ENCODE data around the gene LRBA.

LRBA gene

DNA sequence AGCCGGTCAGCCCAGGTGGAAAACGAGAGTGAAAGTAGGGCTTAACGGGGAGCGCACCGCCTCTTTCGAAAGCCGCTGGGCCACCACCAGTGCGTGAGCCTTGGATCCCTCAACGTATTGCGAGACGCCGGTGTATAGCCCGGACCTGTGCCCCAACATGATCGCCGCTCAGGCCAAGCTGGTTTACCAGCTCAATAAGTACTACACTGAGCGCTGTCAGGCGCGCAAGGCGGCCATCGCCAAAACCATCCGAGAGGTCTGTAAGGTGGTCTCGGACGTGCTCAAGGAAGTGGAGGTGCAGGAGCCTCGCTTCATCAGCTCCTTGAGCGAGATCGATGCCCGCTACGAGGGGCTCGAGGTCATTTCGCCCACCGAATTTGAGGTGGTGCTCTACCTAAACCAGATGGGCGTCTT lies 432.2 kb downstream of the LRBA start:
- no peaks in the 10 kb centered on the region for H3K36me3 ChIP-seq (ENCODE audit: control insufficient read depth in 2 of 2, insufficient read depth in 2 of 2, low read length in 2 of 2)
- peaks cover 0 to 8% of the 10 kb centered on the region in 2 donors for H3K27me3 ChIP-seq (ENCODE audit: control insufficient read depth in 1 of 2, insufficient read depth in 2 of 2, low read length in 2 of 2)
- peak overlapping the region in 1 of 2 donors; percentile 58 for H3K9ac ChIP-seq (ENCODE audit: low read length in 2 of 2)
- H3K4me3 ChIP-seq (ENCODE audit: low read length in 2 of 2) = peak overlapping the region; percentile 69 to 74
- peaks cover 0 to 4% of the 10 kb centered on the region in 2 donors for H3K9me3 ChIP-seq (ENCODE audit: control insufficient read depth in 2 of 2, low read length in 2 of 2)
- H3K4me1 ChIP-seq (ENCODE audit: control insufficient read depth, insufficient read depth, low read length) = peaks cover 3% of the 10 kb centered on the region
- H3K27ac ChIP-seq (ENCODE audit: low read length) = peak overlapping the region; percentile 25

DNA sequence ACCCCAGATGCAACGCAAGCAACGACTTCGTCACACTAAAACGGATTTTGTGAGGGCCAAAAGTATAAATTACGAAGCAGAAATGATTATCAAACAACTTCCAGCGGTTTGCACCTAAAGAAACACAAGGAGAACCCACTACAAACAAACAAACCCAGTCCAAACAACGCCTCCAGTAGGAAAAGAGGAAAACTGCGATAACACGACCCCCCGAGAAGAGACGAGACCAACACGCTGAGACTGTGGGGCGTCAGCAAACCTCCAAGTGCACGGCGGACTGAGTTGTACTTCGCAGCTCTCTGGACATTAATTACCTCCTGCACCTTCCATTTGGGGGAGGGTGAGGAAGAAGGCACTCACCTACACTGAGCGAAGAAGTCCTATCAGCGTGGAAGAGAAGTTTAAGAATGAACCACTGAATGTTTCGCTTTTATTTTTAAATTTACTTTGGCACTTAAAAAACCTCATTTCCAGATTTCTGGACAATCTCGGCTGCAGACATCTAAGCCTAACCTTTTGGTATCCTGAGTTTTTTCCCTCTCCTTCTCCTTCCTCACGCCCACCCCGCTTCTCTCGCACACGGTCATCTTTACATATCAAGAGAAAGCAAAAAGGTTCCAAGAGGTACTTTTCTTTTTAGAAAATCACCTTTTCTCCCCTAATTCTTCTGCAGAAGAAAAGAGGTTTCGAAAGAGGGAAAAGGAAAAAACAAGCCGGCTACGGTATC lies 432.8 kb downstream of the LRBA start, which contains the start of gene MAB21L2:
TSS of gene MAB21L2 (plus strand) at position 6 of the 727 bp plus-strand sequence. CDS start 879 bp downstream, outside the sequence.
- Histone ChIP-seq H3K27me3 (ENCODE audit: control insufficient read depth in 1 of 2, insufficient read depth in 2 of 2, low read length in 2 of 2) (peaks cover 0 to 8% of the 10 kb centered on the region in 2 donors), H3K9me3 (ENCODE audit: control insufficient read depth in 2 of 2, low read length in 2 of 2) (peaks cover 0 to 4% of the 10 kb centered on the region in 2 donors), H3K36me3 (ENCODE audit: control insufficient read depth in 2 of 2, insufficient read depth in 2 of 2, low read length in 2 of 2) (no peaks in the 10 kb centered on the region), H3K4me1 (ENCODE audit: control insufficient read depth, insufficient read depth, low read length) (peaks cover 3% of the 10 kb centered on the region), H3K4me3 (ENCODE audit: low read length in 2 of 2) (peak within 1 kb of the TSS; percentile 69 to 74), H3K27ac (ENCODE audit: low read length) (peak within 1 kb of the TSS; percentile 25), H3K9ac (ENCODE audit: low read length in 2 of 2) (peak within 1 kb of the TSS in 1 of 2 donors; percentile 58)

DNA sequence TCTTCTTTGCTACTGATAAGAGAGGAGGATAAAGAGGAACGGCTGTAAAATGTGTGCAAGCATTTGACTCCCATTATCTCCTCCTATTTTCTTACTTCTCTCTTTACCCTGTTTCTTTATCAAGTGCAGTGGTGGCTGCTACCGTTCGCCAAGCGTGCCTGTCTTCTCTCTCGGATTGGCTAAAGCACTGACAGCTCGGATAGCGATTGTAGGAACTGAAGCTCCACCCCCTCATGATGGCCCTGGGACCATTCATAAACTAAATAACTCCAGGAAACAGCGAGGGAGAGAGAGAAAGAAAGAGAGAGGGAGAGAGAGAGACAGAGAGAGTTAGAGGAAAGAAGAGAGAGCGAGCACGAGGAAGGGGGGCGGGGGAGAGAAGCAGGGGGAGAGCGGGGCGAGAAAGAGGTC lies 433.4 kb downstream of the LRBA start:
- no peak overlapping the region for H3K9ac ChIP-seq (ENCODE audit: low read length in 2 of 2)
- peaks cover 3% of the 10 kb centered on the region for H3K4me1 ChIP-seq (ENCODE audit: control insufficient read depth, insufficient read depth, low read length)
- peaks cover 0 to 4% of the 10 kb centered on the region in 2 donors for H3K9me3 ChIP-seq (ENCODE audit: control insufficient read depth in 2 of 2, low read length in 2 of 2)
- H3K36me3 ChIP-seq (ENCODE audit: control insufficient read depth in 2 of 2, insufficient read depth in 2 of 2, low read length in 2 of 2) = no peaks in the 10 kb centered on the region
- H3K4me3 ChIP-seq (ENCODE audit: low read length in 2 of 2) = no peak overlapping the region
- no peak overlapping the region for H3K27ac ChIP-seq (ENCODE audit: low read length)
- peaks cover 0 to 8% of the 10 kb centered on the region in 2 donors for H3K27me3 ChIP-seq (ENCODE audit: control insufficient read depth in 1 of 2, insufficient read depth in 2 of 2, low read length in 2 of 2)

DNA sequence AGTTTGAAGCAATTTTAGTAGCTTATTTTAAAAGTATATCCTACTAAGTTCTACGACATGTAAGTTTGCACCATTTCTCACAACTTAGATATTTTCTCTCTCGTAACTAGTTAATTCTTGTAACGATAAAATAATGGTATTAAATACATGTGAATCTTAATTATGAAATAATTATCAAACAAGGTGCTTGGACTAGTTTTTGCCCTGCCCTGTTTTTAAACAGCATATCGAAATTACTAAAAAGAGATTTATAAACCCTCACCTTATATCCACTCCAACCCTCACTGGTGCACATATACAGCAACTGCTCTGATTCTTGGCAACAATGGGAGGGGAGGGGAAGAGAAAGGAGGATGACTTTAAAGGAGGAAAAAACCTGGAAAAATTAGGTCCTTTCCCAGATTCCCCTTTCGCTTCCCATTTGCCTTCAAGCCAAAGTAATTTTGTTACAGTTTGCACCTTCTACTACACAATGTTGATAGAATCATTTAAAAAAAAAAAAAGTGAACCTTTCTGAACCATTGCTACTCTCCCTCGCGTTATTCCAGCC lies 434.0 kb downstream of the LRBA start:
- H3K9ac ChIP-seq (ENCODE audit: low read length in 2 of 2) = no peak overlapping the region
- H3K4me3 ChIP-seq (ENCODE audit: low read length in 2 of 2) = no peak overlapping the region
- H3K4me1 ChIP-seq (ENCODE audit: control insufficient read depth, insufficient read depth, low read length) = peaks cover 3% of the 10 kb centered on the region
- peaks cover 0 to 4% of the 10 kb centered on the region in 2 donors for H3K9me3 ChIP-seq (ENCODE audit: control insufficient read depth in 2 of 2, low read length in 2 of 2)
- peaks cover 0 to 8% of the 10 kb centered on the region in 2 donors for H3K27me3 ChIP-seq (ENCODE audit: control insufficient read depth in 1 of 2, insufficient read depth in 2 of 2, low read length in 2 of 2)
- no peak overlapping the region for H3K27ac ChIP-seq (ENCODE audit: low read length)
- no peaks in the 10 kb centered on the region for H3K36me3 ChIP-seq (ENCODE audit: control insufficient read depth in 2 of 2, insufficient read depth in 2 of 2, low read length in 2 of 2)

DNA sequence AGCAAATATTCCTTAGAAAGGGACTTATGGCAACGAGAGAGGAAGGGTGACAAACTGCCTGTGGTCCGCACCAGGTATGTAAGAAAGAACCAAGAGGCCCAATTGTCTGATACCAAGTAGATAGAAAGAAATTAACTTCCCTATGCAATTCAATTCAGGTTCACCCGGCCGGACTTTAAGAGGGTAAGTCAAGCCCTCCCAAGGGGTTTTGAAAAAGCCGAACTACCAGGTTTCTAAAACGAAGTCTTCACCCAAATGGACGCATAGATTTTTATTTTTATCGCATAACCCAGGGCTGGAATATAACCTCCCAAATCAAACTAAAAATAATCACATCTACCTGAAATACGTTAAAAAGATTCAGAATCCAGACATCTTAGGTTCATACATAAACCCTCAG lies 434.8 kb downstream of the LRBA start:
- peaks cover 0 to 4% of the 10 kb centered on the region in 2 donors for H3K9me3 ChIP-seq (ENCODE audit: control insufficient read depth in 2 of 2, low read length in 2 of 2)
- peak overlapping the region in 1 of 2 donors; percentile 40 for H3K9ac ChIP-seq (ENCODE audit: low read length in 2 of 2)
- H3K27ac ChIP-seq (ENCODE audit: low read length) = peak overlapping the region; percentile 55
- no peaks in the 10 kb centered on the region for H3K36me3 ChIP-seq (ENCODE audit: control insufficient read depth in 2 of 2, insufficient read depth in 2 of 2, low read length in 2 of 2)
- peaks cover 0 to 8% of the 10 kb centered on the region in 2 donors for H3K27me3 ChIP-seq (ENCODE audit: control insufficient read depth in 1 of 2, insufficient read depth in 2 of 2, low read length in 2 of 2)
- H3K4me1 ChIP-seq (ENCODE audit: control insufficient read depth, insufficient read depth, low read length) = peaks cover 3% of the 10 kb centered on the region
- H3K4me3 ChIP-seq (ENCODE audit: low read length in 2 of 2) = peak overlapping the region; percentile 26 to 54

DNA sequence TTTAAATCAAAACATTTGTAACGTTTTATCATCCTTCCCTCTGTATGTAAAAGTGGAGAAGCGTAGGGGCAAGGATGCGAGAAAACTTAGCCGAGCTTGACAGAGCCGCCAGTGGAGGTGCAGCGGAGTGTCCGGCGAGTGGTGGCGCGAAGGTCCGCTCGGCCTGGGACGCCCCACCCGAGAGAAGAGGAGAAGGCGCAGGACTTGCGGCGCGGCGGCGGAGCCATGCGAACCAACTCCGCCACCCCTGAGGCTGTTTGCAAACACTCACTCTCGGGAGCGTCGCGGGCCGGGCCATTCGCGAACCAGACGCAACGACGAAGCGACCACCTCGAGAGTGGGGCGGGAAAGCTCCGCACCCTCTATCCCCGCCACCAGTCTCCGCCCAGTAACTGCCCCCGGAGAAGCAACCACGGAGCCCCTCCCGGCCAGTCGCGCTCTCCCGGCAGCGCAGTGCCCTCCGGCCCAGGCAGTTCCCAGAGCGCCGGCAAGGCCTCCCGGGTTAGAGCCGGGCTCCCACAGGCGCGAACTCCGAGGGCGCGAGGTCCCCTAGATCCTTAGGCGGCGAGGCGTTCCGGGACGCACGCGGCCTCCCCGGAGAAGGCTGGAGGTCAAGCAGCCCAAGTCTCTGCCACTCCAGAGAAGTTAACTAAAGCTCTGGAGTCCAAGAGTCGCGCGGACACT lies 435.4 kb downstream of the LRBA start:
- H3K9ac ChIP-seq (ENCODE audit: low read length in 2 of 2) = peak overlapping the region in 1 of 2 donors; percentile 40
- peak overlapping the region; percentile 55 for H3K27ac ChIP-seq (ENCODE audit: low read length)
- H3K9me3 ChIP-seq (ENCODE audit: control insufficient read depth in 2 of 2, low read length in 2 of 2) = peaks cover 0 to 4% of the 10 kb centered on the region in 2 donors
- H3K36me3 ChIP-seq (ENCODE audit: control insufficient read depth in 2 of 2, insufficient read depth in 2 of 2, low read length in 2 of 2) = no peaks in the 10 kb centered on the region
- peaks cover 3% of the 10 kb centered on the region for H3K4me1 ChIP-seq (ENCODE audit: control insufficient read depth, insufficient read depth, low read length)
- H3K4me3 ChIP-seq (ENCODE audit: low read length in 2 of 2) = peak overlapping the region; percentile 39 to 54
- H3K27me3 ChIP-seq (ENCODE audit: control insufficient read depth in 1 of 2, insufficient read depth in 2 of 2, low read length in 2 of 2) = peaks cover 0 to 8% of the 10 kb centered on the region in 2 donors

DNA sequence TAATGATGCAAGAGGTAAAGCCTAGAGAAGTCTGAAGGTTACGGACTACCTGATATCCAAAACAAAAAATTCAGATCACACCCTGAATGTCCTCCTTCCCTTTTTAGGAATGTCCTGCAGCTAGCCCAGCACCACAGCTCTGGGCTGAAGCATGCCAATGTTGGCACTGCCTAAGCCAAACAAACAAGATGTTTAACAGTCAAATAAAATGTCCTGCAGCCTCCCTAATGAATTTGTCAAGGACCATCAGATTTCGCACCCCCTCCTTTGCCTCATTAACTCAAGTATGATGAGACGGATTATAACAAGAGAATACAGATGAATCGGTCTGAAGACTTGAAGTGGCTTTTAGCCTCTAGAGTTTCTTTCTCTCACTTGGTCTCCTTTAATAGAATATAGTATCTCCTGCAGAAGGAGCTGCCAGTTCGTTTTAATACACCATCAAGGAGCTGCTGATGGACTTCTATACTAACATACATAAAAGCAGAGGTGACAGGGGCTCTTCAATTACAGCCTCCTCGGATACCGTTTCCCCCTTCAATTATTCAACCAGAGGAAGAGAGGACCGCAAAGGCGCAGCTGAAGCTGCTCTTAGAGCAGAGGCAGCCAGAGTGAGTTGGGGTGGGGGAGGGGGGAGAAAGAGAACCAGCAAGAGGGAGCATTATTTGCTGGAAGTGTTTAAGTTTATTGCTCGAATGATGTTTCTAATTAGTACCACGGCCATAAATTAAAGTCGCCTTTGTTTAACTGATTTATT lies 436.2 kb downstream of the LRBA start:
- Histone ChIP-seq H3K36me3 (ENCODE audit: control insufficient read depth in 2 of 2, insufficient read depth in 2 of 2, low read length in 2 of 2) (no peaks in the 10 kb centered on the region), H3K27me3 (ENCODE audit: control insufficient read depth in 1 of 2, insufficient read depth in 2 of 2, low read length in 2 of 2) (peaks cover 0 to 8% of the 10 kb centered on the region in 2 donors), H3K27ac (ENCODE audit: low read length) (peak overlapping the region; percentile 55), H3K4me1 (ENCODE audit: control insufficient read depth, insufficient read depth, low read length) (peaks cover 3% of the 10 kb centered on the region), H3K9ac (ENCODE audit: low read length in 2 of 2) (no peak overlapping the region), H3K4me3 (ENCODE audit: low read length in 2 of 2) (peak overlapping the region; percentile 39 to 54), H3K9me3 (ENCODE audit: control insufficient read depth in 2 of 2, low read length in 2 of 2) (peaks cover 0 to 4% of the 10 kb centered on the region in 2 donors)

DNA sequence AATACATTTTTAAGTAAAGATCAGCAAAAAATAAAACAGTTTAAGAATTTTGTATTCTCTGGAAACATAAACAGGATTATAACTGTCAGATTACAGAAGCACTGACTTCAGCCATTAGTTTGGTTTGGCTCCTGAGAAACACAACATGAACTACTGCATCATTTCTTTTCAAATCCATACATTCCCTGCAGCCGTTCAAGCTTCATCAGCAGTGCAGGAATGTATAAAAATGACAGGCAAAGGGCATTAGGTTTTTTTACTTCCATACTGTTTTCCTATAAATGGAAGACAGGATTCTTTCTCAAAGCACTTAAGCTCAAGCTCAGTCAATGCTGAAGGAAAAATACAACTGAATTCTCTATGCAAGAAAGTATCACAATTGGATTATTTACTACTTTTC lies 437.3 kb downstream of the LRBA start:
- Histone ChIP-seq H3K27ac (ENCODE audit: low read length) (no peak overlapping the region), H3K9ac (ENCODE audit: low read length in 2 of 2) (no peak overlapping the region), H3K4me3 (ENCODE audit: low read length in 2 of 2) (no peak overlapping the region), H3K36me3 (ENCODE audit: control insufficient read depth in 2 of 2, insufficient read depth in 2 of 2, low read length in 2 of 2) (no peaks in the 10 kb centered on the region), H3K9me3 (ENCODE audit: control insufficient read depth in 2 of 2, low read length in 2 of 2) (peaks cover 0 to 4% of the 10 kb centered on the region in 2 donors), H3K4me1 (ENCODE audit: control insufficient read depth, insufficient read depth, low read length) (peaks cover 6% of the 10 kb centered on the region), H3K27me3 (ENCODE audit: control insufficient read depth in 1 of 2, insufficient read depth in 2 of 2, low read length in 2 of 2) (peaks cover 0 to under 1% of the 10 kb centered on the region in 2 donors)

DNA sequence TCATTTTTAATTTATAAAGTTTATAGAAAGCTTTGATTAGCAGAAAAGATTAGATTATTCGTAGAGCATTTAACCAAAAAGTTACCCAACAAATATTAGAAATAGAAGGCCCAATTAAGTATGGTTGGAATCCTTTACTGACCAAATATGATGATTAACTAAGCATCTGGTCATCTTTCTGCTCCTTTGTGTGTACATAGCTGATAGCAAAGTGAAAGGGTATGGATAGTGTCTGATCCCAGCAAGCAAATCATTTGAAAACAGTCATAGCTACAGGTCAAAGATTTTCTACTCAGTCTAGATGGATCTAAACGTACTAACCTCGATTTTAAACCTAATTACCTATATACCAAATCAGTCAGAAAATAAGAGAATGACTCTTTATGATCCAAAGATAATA lies 440.4 kb downstream of the LRBA start:
- Histone ChIP-seq H3K27ac (ENCODE audit: low read length) (no peak overlapping the region), H3K4me1 (ENCODE audit: control insufficient read depth, insufficient read depth, low read length) (peaks cover 7% of the 10 kb centered on the region), H3K27me3 (ENCODE audit: control insufficient read depth in 1 of 2, insufficient read depth in 2 of 2, low read length in 2 of 2) (no peaks in the 10 kb centered on the region), H3K36me3 (ENCODE audit: control insufficient read depth in 2 of 2, insufficient read depth in 2 of 2, low read length in 2 of 2) (no peaks in the 10 kb centered on the region), H3K9ac (ENCODE audit: low read length in 2 of 2) (no peak overlapping the region), H3K9me3 (ENCODE audit: control insufficient read depth in 2 of 2, low read length in 2 of 2) (peaks cover 0 to 4% of the 10 kb centered on the region in 2 donors), H3K4me3 (ENCODE audit: low read length in 2 of 2) (no peak overlapping the region)

DNA sequence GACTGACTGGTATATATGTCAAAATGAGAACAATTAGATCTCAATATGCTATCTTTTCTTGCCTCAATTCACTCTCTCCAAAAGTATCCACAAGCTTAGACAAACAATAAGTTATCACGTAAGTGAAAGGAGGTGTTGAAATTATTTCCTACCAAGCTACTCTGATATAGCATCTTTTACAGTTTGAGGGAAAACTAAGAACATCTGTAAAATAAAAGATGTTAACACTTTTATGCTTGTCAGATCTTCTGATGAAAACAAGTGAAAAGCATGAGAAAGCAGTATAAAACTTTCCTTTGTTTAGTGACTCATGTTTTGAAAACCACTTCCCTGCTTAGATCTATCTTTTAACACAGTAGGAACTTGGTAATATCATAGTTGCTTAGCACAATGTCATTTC lies 441.6 kb downstream of the LRBA start:
- Histone ChIP-seq H3K27me3 (ENCODE audit: control insufficient read depth in 1 of 2, insufficient read depth in 2 of 2, low read length in 2 of 2) (no peaks in the 10 kb centered on the region), H3K36me3 (ENCODE audit: control insufficient read depth in 2 of 2, insufficient read depth in 2 of 2, low read length in 2 of 2) (no peaks in the 10 kb centered on the region), H3K9me3 (ENCODE audit: control insufficient read depth in 2 of 2, low read length in 2 of 2) (no peaks in the 10 kb centered on the region), H3K27ac (ENCODE audit: low read length) (no peak overlapping the region), H3K9ac (ENCODE audit: low read length in 2 of 2) (no peak overlapping the region), H3K4me3 (ENCODE audit: low read length in 2 of 2) (no peak overlapping the region), H3K4me1 (ENCODE audit: control insufficient read depth, insufficient read depth, low read length) (peaks cover 6% of the 10 kb centered on the region)

All from stomach smooth muscle (tissue), 2 donors.